HEK293 (cell line): Measurements from ENCODE around the gene SCN5A.

Source experiments
- CTCF ChIA-PET: fragments of 350-600 bp; formaldehyde crosslinking; extraction: SDS; loops from one replicate; lab custom pipeline; 2021; ENCODE audit warnings: antibody characterized with exemption; lab: Yijun Ruan, JAX
- POLR2A ChIA-PET: fragments of 300-600 bp; formaldehyde crosslinking; extraction: SDS; loops from one replicate; lab custom pipeline; 2020; ENCODE audit warnings: antibody characterized with exemption, inconsistent platforms; lab: Yijun Ruan, JAX
- H3K27ac ChIP-seq: fragments of 200-500 bp; sonication (Bioruptor generic); 2 replicates; pipeline ENCODE4 v1.5.1; 2014; ENCODE audit warnings: low read depth, low read length, control low read depth, inconsistent platforms; ENCODE audit errors: extremely low read depth
- H3K36me3 ChIP-seq, 2 experiments: fragments of 200-500 bp in 1 of 2; sonication (Bioruptor generic) in 1 of 2; 1 replicate in 1 of 2; 2 replicates in 1 of 2; pipeline ENCODE4 v1.5.1; 2014 to 2017; ENCODE audit warnings: inconsistent platforms in 2 of 2, low read length in 2 of 2; ENCODE audit not compliant: control insufficient read depth in 2 of 2, insufficient read depth in 1 of 2
- H3K4me1 ChIP-seq: fragments of 200-500 bp; sonication (Bioruptor generic); 2 replicates; pipeline ENCODE4 v1.5.1; 2014; ENCODE audit warnings: mild to moderate bottlenecking, low read length, inconsistent platforms; ENCODE audit not compliant: control insufficient read depth, insufficient read depth
- H3K4me3 ChIP-seq: 2 replicates; pipeline ENCODE4 v1.5.1; 2011; ENCODE audit warnings: low read depth, mild to moderate bottlenecking, control low read depth, low read length, moderate library complexity
- H3K9me3 ChIP-seq: fragments of 200-500 bp; sonication (Bioruptor generic); 2 replicates; pipeline ENCODE4 v1.5.1; 2014; ENCODE audit warnings: low read depth, low read length, inconsistent platforms; ENCODE audit not compliant: control insufficient read depth, insufficient read depth
- KLF8 ChIP-seq: fragments of 450-650 bp; formaldehyde crosslinking; IDR thresholded peaks from 2 replicates; pipeline ENCODE4 v1.5.1; 2016; ENCODE audit warnings: missing biosample characterization, missing genetic modification characterization
- SP7 ChIP-seq: fragments of 450-650 bp; formaldehyde crosslinking; IDR thresholded peaks from 2 replicates; pipeline ENCODE4 v1.5.1; 2016; ENCODE audit warnings: missing biosample characterization, missing genetic modification characterization
- ZBTB48 ChIP-seq: fragments of 450-650 bp; formaldehyde crosslinking; IDR thresholded peaks from 2 replicates; pipeline ENCODE4 v1.5.1; 2016; ENCODE audit warnings: missing biosample characterization, missing genetic modification characterization
- ZBTB8A ChIP-seq: fragments of 450-650 bp; formaldehyde crosslinking; IDR thresholded peaks from 2 replicates; pipeline ENCODE4 v1.5.1; 2016; ENCODE audit warnings: missing biosample characterization, missing genetic modification characterization
- ZNF121 ChIP-seq: fragments of 450-650 bp; formaldehyde crosslinking; IDR thresholded peaks from 2 replicates; pipeline ENCODE4 v1.5.1; 2016; ENCODE audit warnings: missing biosample characterization, missing genetic modification characterization
- ZNF175 ChIP-seq: fragments of 450-650 bp; formaldehyde crosslinking; IDR thresholded peaks from 2 replicates; pipeline ENCODE4 v1.5.1; 2016; ENCODE audit warnings: missing biosample characterization, missing genetic modification characterization
- ZNF2 ChIP-seq: fragments of 450-650 bp; formaldehyde crosslinking; IDR thresholded peaks from 2 replicates; pipeline ENCODE4 v1.5.1; 2016; ENCODE audit warnings: missing biosample characterization, missing genetic modification characterization
- ZNF280D ChIP-seq: fragments of 450-650 bp; formaldehyde crosslinking; IDR thresholded peaks from 2 replicates; pipeline ENCODE4 v1.5.1; 2016; ENCODE audit warnings: missing biosample characterization, missing genetic modification characterization
- ZNF302 ChIP-seq: fragments of 450-650 bp; formaldehyde crosslinking; IDR thresholded peaks from 2 replicates; pipeline ENCODE4 v1.5.1; 2016; ENCODE audit warnings: missing biosample characterization, missing genetic modification characterization, low read depth
- ZNF433 ChIP-seq: fragments of 450-650 bp; formaldehyde crosslinking; IDR thresholded peaks from 2 replicates; pipeline ENCODE4 v1.5.1; 2016; ENCODE audit warnings: missing biosample characterization, missing genetic modification characterization, low read depth
- ZNF510 ChIP-seq: fragments of 450-650 bp; formaldehyde crosslinking; IDR thresholded peaks from 2 replicates; pipeline ENCODE4 v1.5.1; 2018; ENCODE audit warnings: mild to moderate bottlenecking, missing genetic modification characterization, missing biosample characterization; ENCODE audit not compliant: insufficient replicate concordance
- ZNF521 ChIP-seq: fragments of 450-650 bp; formaldehyde crosslinking; IDR thresholded peaks from 2 replicates; pipeline ENCODE4 v1.5.1; 2017; ENCODE audit warnings: missing biosample characterization, mild to moderate bottlenecking, missing genetic modification characterization
- ZNF549 ChIP-seq: fragments of 450-650 bp; IDR thresholded peaks from 2 replicates; pipeline ENCODE4 v1.5.1; 2018; ENCODE audit warnings: missing biosample characterization, missing genetic modification characterization, mild to moderate bottlenecking, inconsistent platforms, moderate library complexity
- ZNF561 ChIP-seq: fragments of 450-650 bp; IDR thresholded peaks from 2 replicates; pipeline ENCODE4 v1.5.1; 2018; ENCODE audit warnings: missing biosample characterization, missing genetic modification characterization, borderline replicate concordance
- ZNF571 ChIP-seq: fragments of 450-650 bp; formaldehyde crosslinking; IDR thresholded peaks from 2 replicates; pipeline ENCODE4 v1.5.0; 2017; ENCODE audit warnings: missing biosample characterization, missing genetic modification characterization
- ZNF585B ChIP-seq: fragments of 450-650 bp; formaldehyde crosslinking; IDR thresholded peaks from 2 replicates; pipeline ENCODE4 v1.5.1; 2016; ENCODE audit warnings: missing biosample characterization, missing genetic modification characterization
- ZNF600 ChIP-seq: fragments of 450-650 bp; formaldehyde crosslinking; IDR thresholded peaks from 2 replicates; pipeline ENCODE4 v1.5.1; 2016; ENCODE audit warnings: missing biosample characterization, missing genetic modification characterization
- ZNF664 ChIP-seq: fragments of 450-650 bp; formaldehyde crosslinking; IDR thresholded peaks from 2 replicates; pipeline ENCODE4 v1.5.1; 2016; ENCODE audit warnings: missing biosample characterization, missing genetic modification characterization
- ZNF747 ChIP-seq: fragments of 450-650 bp; formaldehyde crosslinking; IDR thresholded peaks from 2 replicates; pipeline ENCODE4 v1.5.1; 2016; ENCODE audit warnings: missing biosample characterization, missing genetic modification characterization
- ZNF777 ChIP-seq: fragments of 450-650 bp; formaldehyde crosslinking; IDR thresholded peaks from 2 replicates; pipeline ENCODE4 v1.5.1; 2017; ENCODE audit warnings: missing biosample characterization, missing genetic modification characterization, borderline replicate concordance
- ZSCAN16 ChIP-seq: fragments of 450-650 bp; formaldehyde crosslinking; IDR thresholded peaks from 2 replicates; pipeline ENCODE4 v1.5.1; 2016; ENCODE audit warnings: missing biosample characterization, missing genetic modification characterization
- ZSCAN18 ChIP-seq: fragments of 450-650 bp; formaldehyde crosslinking; IDR thresholded peaks from 2 replicates; pipeline ENCODE4 v1.5.1; 2016; ENCODE audit warnings: missing biosample characterization, missing genetic modification characterization
- TF ChIP-seq, protein P1 (sequence below): fragments of 450-650 bp; formaldehyde crosslinking; IDR thresholded peaks from 2 replicates; pipeline ENCODE4 v1.5.1; 2016; ENCODE audit warnings: missing biosample characterization, missing genetic modification characterization

Gene SCN5A

GRCh38 chr3:38655708-38656300 lies 6.3 kb upstream of the SCN5A start (continued):
- TF ChIP-seq ZNF585B: no peak

DNA sequence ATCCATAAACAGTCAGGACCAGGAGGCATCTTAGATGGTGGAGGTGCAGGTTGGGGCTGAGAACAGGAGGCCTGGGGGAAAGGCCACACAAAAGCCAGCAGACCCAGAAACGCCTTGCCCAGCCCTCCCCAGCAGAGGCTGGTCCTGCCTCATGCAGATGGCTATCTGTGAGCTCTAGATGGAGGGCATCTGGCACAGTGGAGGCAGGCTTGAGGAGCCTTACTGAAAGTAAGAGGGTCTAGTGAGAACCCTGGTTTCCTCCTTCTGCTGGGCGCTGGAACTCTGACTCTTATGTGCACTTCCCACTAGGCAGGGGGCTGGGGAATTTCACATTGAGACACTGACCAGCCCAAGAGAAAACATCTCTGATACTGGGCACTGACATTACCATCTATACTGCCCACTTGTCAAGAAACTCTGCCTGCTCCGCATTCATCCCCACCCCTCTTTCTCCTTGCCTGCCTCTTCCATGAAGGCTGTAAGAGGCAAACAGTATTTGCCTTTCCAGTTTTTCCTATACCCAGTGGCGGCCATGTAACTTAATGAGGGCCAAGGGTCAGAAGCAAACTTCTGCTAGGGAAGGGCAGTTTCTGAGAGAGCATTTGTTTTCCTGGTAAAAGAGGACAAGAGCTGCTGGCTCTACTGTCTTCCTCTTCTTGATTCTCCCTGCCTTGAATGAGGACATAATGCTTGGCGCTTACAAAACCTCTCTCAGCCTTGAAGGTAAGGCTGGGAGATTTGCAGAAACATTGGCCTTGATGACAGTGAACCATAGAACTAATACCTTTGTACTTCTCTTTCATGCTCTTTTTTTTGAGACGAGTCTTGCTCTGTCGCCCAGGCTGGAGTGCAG lies 4.4 kb upstream of the SCN5A start:
- Histone ChIP-seq H3K36me3 (no peaks in the 10 kb centered on the region), H3K27ac (no peak overlapping the region), H3K9me3 (no peaks in the 10 kb centered on the region), H3K4me1 (no peaks in the 10 kb centered on the region), H3K4me3 (no peak overlapping the region)
- TF ChIP-seq ZNF664 (tag by site-specific recombination): no peak
- TF ChIP-seq ZNF175: no peak
- TF ChIP-seq ZNF433 (tag by site-specific recombination): no peak
- TF ChIP-seq ZNF549 (tag by site-specific recombination): no peak
- TF ChIP-seq KLF8 (tag by site-specific recombination): no peak
- no peak for TF ChIP-seq ZNF280D (tag by site-specific recombination)
- TF ChIP-seq ZNF302 (tag by site-specific recombination): no peak
- TF ChIP-seq ZBTB48 (tag by site-specific recombination): no peak
- ChIA-PET POLR2A (no interaction called here), CTCF (interaction anchor here (0.6 to 4.0 kb wide), 5 partner anchors 134 to 489 kb away, joined by 3 to 65 read pairs (median 8); partner anchors contain the start of gene EXOG)

- ChIA-PET POLR2A (no interaction called here), CTCF (interaction anchor here (0.5 to 3.6 kb wide), 10 partner anchors 9 to 158 kb away, joined by 3 to 46 read pairs (median 4); no protein-coding TSS in a partner anchor)
- Histone ChIP-seq H3K4me1 (no peaks in the 10 kb centered on the region), H3K27ac (no peak overlapping the region), H3K4me3 (no peak overlapping the region), H3K36me3 (no peaks in the 10 kb centered on the region), H3K9me3 (no peaks in the 10 kb centered on the region)
- no peak for TF ChIP-seq ZNF777 (tag by site-specific recombination)
- no peak for TF ChIP-seq SP7 (tag by site-specific recombination)
- TF ChIP-seq ZNF510 (tag by site-specific recombination): no peak
- TF ChIP-seq ZNF521: no peak
- no peak for TF ChIP-seq ZNF747 (tag by site-specific recombination)
- no peak for TF ChIP-seq ZNF175
- TF ChIP-seq ZNF2 (tag by site-specific recombination): no peak
- no peak for TF ChIP-seq ZNF600
- no peak for TF ChIP-seq ZNF571 (tag by site-specific recombination)
- no peak for TF ChIP-seq ZSCAN18 (tag by site-specific recombination)
- no peak for TF ChIP-seq ZBTB8A
- no peak for TF ChIP-seq ZSCAN16 (tag by site-specific recombination)
- TF ChIP-seq ZNF280D (tag by site-specific recombination): no peak
- no peak for TF ChIP-seq ZNF121 (tag by site-specific recombination)
- no peak for TF ChIP-seq ZNF561 (tag by site-specific recombination)
- TF ChIP-seq, protein P1, sequence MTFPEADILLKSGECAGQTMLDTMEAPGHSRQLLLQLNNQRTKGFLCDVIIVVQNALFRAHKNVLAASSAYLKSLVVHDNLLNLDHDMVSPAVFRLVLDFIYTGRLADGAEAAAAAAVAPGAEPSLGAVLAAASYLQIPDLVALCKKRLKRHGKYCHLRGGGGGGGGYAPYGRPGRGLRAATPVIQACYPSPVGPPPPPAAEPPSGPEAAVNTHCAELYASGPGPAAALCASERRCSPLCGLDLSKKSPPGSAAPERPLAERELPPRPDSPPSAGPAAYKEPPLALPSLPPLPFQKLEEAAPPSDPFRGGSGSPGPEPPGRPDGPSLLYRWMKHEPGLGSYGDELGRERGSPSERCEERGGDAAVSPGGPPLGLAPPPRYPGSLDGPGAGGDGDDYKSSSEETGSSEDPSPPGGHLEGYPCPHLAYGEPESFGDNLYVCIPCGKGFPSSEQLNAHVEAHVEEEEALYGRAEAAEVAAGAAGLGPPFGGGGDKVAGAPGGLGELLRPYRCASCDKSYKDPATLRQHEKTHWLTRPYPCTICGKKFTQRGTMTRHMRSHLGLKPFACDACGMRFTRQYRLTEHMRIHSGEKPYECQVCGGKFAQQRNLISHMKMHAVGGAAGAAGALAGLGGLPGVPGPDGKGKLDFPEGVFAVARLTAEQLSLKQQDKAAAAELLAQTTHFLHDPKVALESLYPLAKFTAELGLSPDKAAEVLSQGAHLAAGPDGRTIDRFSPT: no peak
Measured at GRCh38 chr3:38652934-38653333, 3.4 kb upstream of the SCN5A start.
